Loucy (cell line): Measurements from ENCODE around the gene ZNF763.

Source experiments
- H2AFZ ChIP-seq: fragments of 200-600 bp; sonication (generic); 2 replicates; pipeline ENCODE4 v1.6.0; 2016; ENCODE audit warnings: antibody characterized with exemption, mild to moderate bottlenecking, low read length, moderate library complexity
- H3F3A ChIP-seq: fragments of 200-600 bp; 2 replicates; pipeline ENCODE4 v1.6.0; 2016; ENCODE audit warnings: antibody characterized with exemption, low read depth, mild to moderate bottlenecking
- H3K27me3 ChIP-seq: fragments of 200-600 bp; sonication (generic); 2 replicates; pipeline ENCODE4 v1.6.1; 2014; ENCODE audit warnings: low read length, mild to moderate bottlenecking; ENCODE audit not compliant: insufficient read depth, poor library complexity, severe bottlenecking
- H3K36me3 ChIP-seq: fragments of 200-600 bp; sonication (generic); 2 replicates; pipeline ENCODE4 v1.6.1; 2016; ENCODE audit warnings: low read length; ENCODE audit not compliant: insufficient read depth
- H3K4me1 ChIP-seq: fragments of 200-600 bp; sonication (generic); 2 replicates; pipeline ENCODE4 v1.5.1; 2014; ENCODE audit warnings: low read length, mild to moderate bottlenecking; ENCODE audit not compliant: insufficient read depth, poor library complexity, severe bottlenecking
- H3K4me2 ChIP-seq: fragments of 200-600 bp; sonication (generic); 2 replicates; pipeline ENCODE4 v1.6.0; 2014; ENCODE audit warnings: antibody characterized with exemption, low read length, low read depth, mild to moderate bottlenecking; ENCODE audit not compliant: poor library complexity, severe bottlenecking
- H3K4me3 ChIP-seq: fragments of 200-600 bp; sonication (generic); 2 replicates; pipeline ENCODE4 v1.5.1; 2014; ENCODE audit warnings: low read length, mild to moderate bottlenecking, mixed read lengths; ENCODE audit not compliant: poor library complexity, severe bottlenecking
- H3K79me2 ChIP-seq: fragments of 200-600 bp; sonication (generic); 2 replicates; pipeline ENCODE4 v1.6.1; 2014; ENCODE audit warnings: low read length; ENCODE audit not compliant: insufficient read depth
- H3K9ac ChIP-seq: fragments of 200-600 bp; sonication (generic); 2 replicates; pipeline ENCODE4 v1.6.0; 2014; ENCODE audit warnings: mild to moderate bottlenecking, low read depth, low read length, moderate library complexity; ENCODE audit not compliant: poor library complexity, severe bottlenecking
- H3K9me2 ChIP-seq: fragments of 200-600 bp; sonication (generic); replicated peaks from 2 replicates; pipeline ENCODE4 v1.6.1; 2016; ENCODE audit warnings: low read depth, low read length, mixed read lengths
- H3K9me3 ChIP-seq: fragments of 200-600 bp; sonication (generic); 2 replicates; pipeline ENCODE4 v1.6.1; 2014; ENCODE audit warnings: mild to moderate bottlenecking, antibody characterized with exemption, low read length, low read depth; ENCODE audit not compliant: insufficient read depth
- H4K20me1 ChIP-seq: fragments of 200-600 bp; sonication (generic); 2 replicates; pipeline ENCODE4 v1.6.0; 2014; ENCODE audit warnings: antibody characterized with exemption, low read length, mild to moderate bottlenecking; ENCODE audit not compliant: insufficient read depth, poor library complexity, severe bottlenecking
- EZH2phosphoT487 ChIP-seq: fragments of 200-600 bp; IDR thresholded peaks from 2 replicates; pipeline ENCODE4 v1.6.1; 2018; ENCODE audit warnings: antibody characterized with exemption, mild to moderate bottlenecking, moderate library complexity, borderline replicate concordance
- TF ChIP-seq, protein P1 (sequence below): fragments of 200-600 bp; sonication (generic); conservative IDR thresholded peaks from 2 replicates; pipeline ENCODE4 v1.5.1; 2014; ENCODE audit warnings: mild to moderate bottlenecking, antibody characterized with exemption, low read length

The ZNF763 gene

DNA sequence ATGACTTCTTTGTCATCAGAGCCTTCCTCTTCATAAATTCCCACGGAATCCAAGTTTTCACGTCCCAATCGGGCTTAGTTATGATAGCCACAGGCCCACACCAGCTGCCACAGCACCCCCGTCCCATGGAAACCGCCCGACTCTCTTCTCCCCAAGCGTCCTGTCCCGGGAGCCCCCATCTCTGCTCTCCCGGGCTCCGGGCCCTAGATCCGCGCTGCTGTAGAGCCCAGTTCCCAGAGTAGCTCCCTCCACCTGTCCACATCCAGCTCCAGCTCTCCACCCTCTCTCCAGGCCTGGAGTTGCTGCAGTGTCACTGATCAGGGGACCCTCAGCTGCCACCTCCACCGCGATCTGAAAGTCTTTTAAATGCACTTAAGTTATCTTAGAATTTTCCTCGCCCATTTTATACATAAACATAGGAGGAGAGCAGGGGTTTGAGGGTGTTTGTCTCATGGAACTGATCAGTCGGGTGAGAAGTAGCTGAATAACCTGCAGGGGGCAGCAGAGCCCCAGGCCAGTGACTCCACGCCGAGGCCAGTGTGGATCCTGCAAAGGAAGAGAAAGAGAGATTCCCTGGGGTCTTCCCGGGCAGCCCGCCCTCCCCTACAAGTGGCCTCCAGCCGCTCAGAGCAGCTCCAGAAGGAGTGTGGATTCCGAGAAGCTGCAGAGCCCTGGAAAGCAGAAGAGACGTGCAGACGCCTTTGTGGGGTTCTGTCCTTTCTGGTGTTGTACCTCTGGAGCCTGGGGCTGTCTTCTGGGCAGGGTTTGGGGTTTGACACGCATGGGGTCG lies 1.1 kb upstream of the ZNF763 start:
- Histone ChIP-seq H3K36me3 (no peaks in the 10 kb centered on the region), H3F3A (no peaks in the 10 kb centered on the region), H3K4me3 (peak overlapping the region; percentile 77), H4K20me1 (no peaks in the 10 kb centered on the region), H3K9me2 (no peaks in the 10 kb centered on the region), H3K79me2 (no peaks in the 10 kb centered on the region), H3K4me2 (peak overlapping the region; percentile 91), H3K9ac (peak overlapping the region; percentile 75), H2AFZ (peak overlapping the region; percentile 86), H3K4me1 (peaks cover 13% of the 10 kb centered on the region), H3K27me3 (no peaks in the 10 kb centered on the region), H3K9me3 (no peaks in the 10 kb centered on the region)
- TF ChIP-seq EZH2phosphoT487, result no peak
- TF ChIP-seq, protein P1, sequence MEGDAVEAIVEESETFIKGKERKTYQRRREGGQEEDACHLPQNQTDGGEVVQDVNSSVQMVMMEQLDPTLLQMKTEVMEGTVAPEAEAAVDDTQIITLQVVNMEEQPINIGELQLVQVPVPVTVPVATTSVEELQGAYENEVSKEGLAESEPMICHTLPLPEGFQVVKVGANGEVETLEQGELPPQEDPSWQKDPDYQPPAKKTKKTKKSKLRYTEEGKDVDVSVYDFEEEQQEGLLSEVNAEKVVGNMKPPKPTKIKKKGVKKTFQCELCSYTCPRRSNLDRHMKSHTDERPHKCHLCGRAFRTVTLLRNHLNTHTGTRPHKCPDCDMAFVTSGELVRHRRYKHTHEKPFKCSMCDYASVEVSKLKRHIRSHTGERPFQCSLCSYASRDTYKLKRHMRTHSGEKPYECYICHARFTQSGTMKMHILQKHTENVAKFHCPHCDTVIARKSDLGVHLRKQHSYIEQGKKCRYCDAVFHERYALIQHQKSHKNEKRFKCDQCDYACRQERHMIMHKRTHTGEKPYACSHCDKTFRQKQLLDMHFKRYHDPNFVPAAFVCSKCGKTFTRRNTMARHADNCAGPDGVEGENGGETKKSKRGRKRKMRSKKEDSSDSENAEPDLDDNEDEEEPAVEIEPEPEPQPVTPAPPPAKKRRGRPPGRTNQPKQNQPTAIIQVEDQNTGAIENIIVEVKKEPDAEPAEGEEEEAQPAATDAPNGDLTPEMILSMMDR, result peak; percentile 88

GRCh38 chr19:11964496-11964857 lies 363 bp upstream of the ZNF763 start:
- Histone ChIP-seq H4K20me1 (no peaks in the 10 kb centered on the region), H3K4me1 (peaks cover 13% of the 10 kb centered on the region), H3K9me2 (no peaks in the 10 kb centered on the region), H3K79me2 (no peaks in the 10 kb centered on the region), H3K36me3 (no peaks in the 10 kb centered on the region), H2AFZ (peak overlapping the region; percentile 86), H3K4me2 (peak overlapping the region; percentile 91), H3K27me3 (no peaks in the 10 kb centered on the region), H3K9me3 (no peaks in the 10 kb centered on the region), H3F3A (no peaks in the 10 kb centered on the region), H3K9ac (peak overlapping the region; percentile 75), H3K4me3 (peak overlapping the region; percentile 77)
- TF ChIP-seq, protein P1, result no peak
- TF ChIP-seq EZH2phosphoT487, result no peak

GRCh38 chr19:11970174-11970573 lies 5.3 kb downstream of the ZNF763 start:
- Histone ChIP-seq H3K9ac (no peak overlapping the region), H3K4me3 (no peak overlapping the region), H3K9me3 (no peaks in the 10 kb centered on the region), H3K79me2 (no peaks in the 10 kb centered on the region), H2AFZ (no peak overlapping the region), H3K4me2 (no peak overlapping the region), H3K36me3 (no peaks in the 10 kb centered on the region), H3K9me2 (no peaks in the 10 kb centered on the region), H4K20me1 (no peaks in the 10 kb centered on the region), H3K27me3 (no peaks in the 10 kb centered on the region), H3F3A (no peaks in the 10 kb centered on the region), H3K4me1 (peaks cover 5% of the 10 kb centered on the region)
- TF ChIP-seq EZH2phosphoT487, result no peak
- TF ChIP-seq, protein P1, result no peak
